ENCODE data around the gene TCTA. TPM values are rescaled to one million over a fixed set of nuclear protein-coding genes. Genes with fewer than 3 reads are reported as not detected.
A peak's percentile ranks its signal among the peaks of the same experiment; 100 is the strongest.

TCTA gene
- total RNA-seq, result 10 to 100 TPM; 24.6 to 52.9 (median 30.1) TPM

- H3K36me3 ChIP-seq, result peaks cover 0 to 26% (median 0%) of the 10 kb centered on the region in 3 donors
- H3K9me3 ChIP-seq, result no peaks in the 10 kb centered on the region
- peaks cover 3 to 79% (median 32%) of the 10 kb centered on the region in 4 donors for H3K4me1 ChIP-seq
- H3K27me3 ChIP-seq, result no peaks in the 10 kb centered on the region
- peak in 2 of 5 experiments; percentile 14 to 36 for TF ChIP-seq CTCF (IDR thresholded peaks at IDR 0.05)
- peak; percentile 95 to 98 for TF ChIP-seq EP300 (IDR thresholded peaks at IDR 0.05)
- peak; percentile 80 to 81 for TF ChIP-seq POLR2A (IDR thresholded peaks at IDR 0.05)
- DNase-seq (ENCODE audit: low spot score in 2 of 2), result peak; percentile 98 to 99
- H3K27ac ChIP-seq, result peak within 1 kb of the TSS; percentile 96 to 99 (median 97)
- H3K4me3 ChIP-seq, result peak within 1 kb of the TSS; percentile 76 to 97 (median 88)
- 0% methylated on average over 14 to 46 of the region's 62 CpGs for WGBS, 2 donors
Observed at GRCh38 chr3:49411968-49412631, at the start of gene TCTA, which contains the start of gene RHOA. Gene TCTA, plus strand, starts transcription at chr3:49412423. Its CDS starts 4 bp downstream, at chr3:49412427. Gene RHOA, minus strand, starts transcription at chr3:49411976. Its CDS starts 36,387 bp downstream, at chr3:49375589.

- H3K36me3 ChIP-seq, result peaks cover 0 to 86% (median 31%) of the 10 kb centered on the region in 3 donors
- WGBS, 2 donors, result 74 to 88% methylated on average over 3 of the region's 3 CpGs
Observed at GRCh38 chr3:49362561-49362960, 49.7 kb upstream of the TCTA start.

GRCh38 chr3:49370585-49371290 is 41.5 kb upstream of the TCTA start:
- 78 to 83% methylated on average over 6 of the region's 6 CpGs for WGBS, 2 donors
- no peak overlapping the region for H3K27ac ChIP-seq
- DNase-seq (ENCODE audit: low spot score in 2 of 2), result no peak
- no peak overlapping the region for H3K4me3 ChIP-seq
- peaks cover 0 to 99% (median 14%) of the 10 kb centered on the region in 3 donors for H3K36me3 ChIP-seq
- no peaks in the 10 kb centered on the region for H3K27me3 ChIP-seq
- H3K4me1 ChIP-seq, result peaks cover 0 to 18% (median 0%) of the 10 kb centered on the region in 4 donors
- TF ChIP-seq POLR2A (IDR thresholded peaks at IDR 0.05) (no peak), EP300 (IDR thresholded peaks at IDR 0.05) (no peak), CTCF (IDR thresholded peaks at IDR 0.05) (no peak)
- no peaks in the 10 kb centered on the region for H3K9me3 ChIP-seq

More at GRCh38 chr3:49362561-49362960, 49.7 kb upstream of the TCTA start:
- no peaks in the 10 kb centered on the region for H3K27me3 ChIP-seq
- no peak overlapping the region for H3K4me3 ChIP-seq
- H3K9me3 ChIP-seq, result no peaks in the 10 kb centered on the region
- H3K27ac ChIP-seq, result no peak overlapping the region
- peaks cover 0 to 28% (median 6%) of the 10 kb centered on the region in 4 donors for H3K4me1 ChIP-seq
- DNase-seq (ENCODE audit: low spot score in 2 of 2), result no peak
- TF ChIP-seq CTCF (IDR thresholded peaks at IDR 0.05), result no peak
- TF ChIP-seq POLR2A (IDR thresholded peaks at IDR 0.05), result no peak
- TF ChIP-seq EP300 (IDR thresholded peaks at IDR 0.05), result no peak

GRCh38 chr3:49371946-49372345 is 40.3 kb upstream of the TCTA start:
- peaks cover 0 to 90% (median 10%) of the 10 kb centered on the region in 3 donors for H3K36me3 ChIP-seq
- DNase-seq (ENCODE audit: low spot score in 2 of 2), result no peak
- TF ChIP-seq CTCF (IDR thresholded peaks at IDR 0.05), result no peak
- no peak for TF ChIP-seq EP300 (IDR thresholded peaks at IDR 0.05)
- TF ChIP-seq POLR2A (IDR thresholded peaks at IDR 0.05), result no peak

GRCh38 chr3:49377483-49377882 is 34.7 kb upstream of the TCTA start:
- no peaks in the 10 kb centered on the region for H3K9me3 ChIP-seq
- H3K36me3 ChIP-seq, result peaks cover 0 to 35% (median 10%) of the 10 kb centered on the region in 3 donors
- no peak overlapping the region for H3K4me3 ChIP-seq
- peak overlapping the region in 1 of 4 donors; percentile 25 for H3K27ac ChIP-seq
- 92 to 100% methylated on average over 1 of the region's 1 CpG for WGBS, 2 donors
- no peaks in the 10 kb centered on the region for H3K27me3 ChIP-seq
- TF ChIP-seq EP300 (IDR thresholded peaks at IDR 0.05), result no peak
- no peak for DNase-seq (ENCODE audit: low spot score in 2 of 2)
- peaks cover 0 to 57% (median 5%) of the 10 kb centered on the region in 4 donors for H3K4me1 ChIP-seq

More at GRCh38 chr3:49371946-49372345, 40.3 kb upstream of the TCTA start:
- Histone ChIP-seq H3K27me3 (no peaks in the 10 kb centered on the region), H3K9me3 (no peaks in the 10 kb centered on the region), H3K27ac (no peak overlapping the region), H3K4me3 (no peak overlapping the region), H3K4me1 (peaks cover 0 to 21% (median 0%) of the 10 kb centered on the region in 4 donors)

All from tibial nerve (tissue), 4 donors.